Mammary epithelial cell (primary cell): ENCODE data around the gene AKAP8.

ENCODE experiments used
- EZH2 ChIP-seq: IDR thresholded peaks from 2 replicates; pipeline ENCODE4 v1.6.1; 2012; ENCODE audit warnings: low read length, inconsistent platforms, borderline replicate concordance
- TF ChIP-seq, protein P1 (sequence below), 2 donors: IDR thresholded peaks in 1 of 2; conservative IDR thresholded peaks in 1 of 2; 2 replicates each; pipeline ENCODE4 v1.5.1; 2011 to 2012; ENCODE audit warnings: inconsistent platforms in 2 of 2, low read length in 2 of 2, mild to moderate bottlenecking in 2 of 2, control low read depth in 1 of 2, low read depth in 1 of 2; ENCODE audit not compliant: insufficient read depth in 1 of 2; ENCODE audit errors: extremely low read depth in 1 of 2

DNA sequence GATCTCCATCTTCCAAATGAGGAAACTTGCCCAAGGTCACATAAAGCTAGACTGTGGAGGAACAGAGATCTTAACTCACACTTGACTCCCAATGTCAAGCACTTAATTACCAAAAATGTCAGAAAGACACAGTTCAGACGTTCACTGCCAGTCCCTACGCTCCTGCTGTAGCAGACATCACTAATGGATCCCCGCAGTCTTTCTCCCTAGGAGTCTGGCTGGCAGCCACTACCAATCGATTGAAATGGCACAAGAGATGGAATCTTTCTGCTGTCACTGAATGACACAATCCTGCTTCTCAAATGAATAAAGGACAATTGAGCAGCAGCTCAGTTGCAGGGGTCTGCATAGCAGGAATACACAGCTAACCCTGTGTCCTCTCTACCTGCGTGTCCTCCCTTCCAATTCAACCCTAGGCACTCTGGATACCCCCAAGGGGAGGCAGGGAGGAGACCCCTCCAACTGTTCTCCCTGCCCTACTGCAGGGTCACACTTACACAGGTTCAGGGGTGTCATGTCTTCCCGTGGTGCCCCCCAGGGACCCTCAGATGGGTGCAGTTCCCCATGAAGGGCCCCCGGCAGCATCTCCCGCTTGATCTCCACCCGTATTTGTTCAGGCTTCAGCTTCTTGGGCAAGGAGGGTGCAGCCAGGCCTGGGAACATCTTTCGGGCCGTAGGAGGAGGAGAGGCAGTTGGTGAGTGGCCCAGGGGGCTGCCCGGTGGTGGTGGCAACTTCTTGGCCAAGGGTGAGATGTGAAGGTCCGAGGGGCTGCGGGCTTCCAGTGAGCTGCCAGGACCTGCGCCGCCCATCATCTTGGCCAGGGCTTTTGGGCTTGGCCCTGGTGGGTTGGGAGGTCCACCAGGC, 47.1 kb upstream of the AKAP8 start:
- TF ChIP-seq, protein P1, sequence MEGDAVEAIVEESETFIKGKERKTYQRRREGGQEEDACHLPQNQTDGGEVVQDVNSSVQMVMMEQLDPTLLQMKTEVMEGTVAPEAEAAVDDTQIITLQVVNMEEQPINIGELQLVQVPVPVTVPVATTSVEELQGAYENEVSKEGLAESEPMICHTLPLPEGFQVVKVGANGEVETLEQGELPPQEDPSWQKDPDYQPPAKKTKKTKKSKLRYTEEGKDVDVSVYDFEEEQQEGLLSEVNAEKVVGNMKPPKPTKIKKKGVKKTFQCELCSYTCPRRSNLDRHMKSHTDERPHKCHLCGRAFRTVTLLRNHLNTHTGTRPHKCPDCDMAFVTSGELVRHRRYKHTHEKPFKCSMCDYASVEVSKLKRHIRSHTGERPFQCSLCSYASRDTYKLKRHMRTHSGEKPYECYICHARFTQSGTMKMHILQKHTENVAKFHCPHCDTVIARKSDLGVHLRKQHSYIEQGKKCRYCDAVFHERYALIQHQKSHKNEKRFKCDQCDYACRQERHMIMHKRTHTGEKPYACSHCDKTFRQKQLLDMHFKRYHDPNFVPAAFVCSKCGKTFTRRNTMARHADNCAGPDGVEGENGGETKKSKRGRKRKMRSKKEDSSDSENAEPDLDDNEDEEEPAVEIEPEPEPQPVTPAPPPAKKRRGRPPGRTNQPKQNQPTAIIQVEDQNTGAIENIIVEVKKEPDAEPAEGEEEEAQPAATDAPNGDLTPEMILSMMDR (conservative IDR thresholded peaks at IDR 0.05 in 1 of 2, IDR thresholded peaks at IDR 0.05 in 1 of 2; ENCODE audit: extremely low read depth in 1 of 2, insufficient read depth in 1 of 2, low read depth in 1 of 2, low read length in 2 of 2) = no peak
- TF ChIP-seq EZH2 = no peak
